SK-N-MC (cell line): Measurements from ENCODE around the gene XPO1.

Experiments used
- EZH2 ChIP-seq: fragments of 200-600 bp; sonication (generic); IDR thresholded peaks from one replicate; pipeline ENCODE4 v1.6.1; 2017; ENCODE audit warnings: antibody characterized with exemption
- FOXP2 ChIP-seq: optimal IDR thresholded peaks from 2 replicates; pipeline ENCODE3; 2011; ENCODE audit warnings: mild to moderate bottlenecking, moderate library complexity; ENCODE audit not compliant: insufficient read depth; ENCODE audit errors: extremely low read length, control extremely low read depth
- POLR2AphosphoS5 ChIP-seq: IDR thresholded peaks from 2 replicates; pipeline ENCODE4 v1.6.1; 2012; ENCODE audit warnings: mild to moderate bottlenecking, low read depth, low read length, borderline replicate concordance

- TF ChIP-seq POLR2AphosphoS5 = peak; percentile 86; the same call in 1 of the 2 replicates
- TF ChIP-seq EZH2 = no peak
- peak; percentile 24 for TF ChIP-seq FOXP2
Observed at GRCh38 chr2:61470965-61471904, 66.9 kb downstream of the XPO1 start, which contains the start of gene USP34.
